C1 segment of cervical spinal cord (tissue), 14 donors: ENCODE data around the gene MMS19.
"Not testable (repeated sequence)": the region's sequence is repeated elsewhere in the genome, so short reads cannot be mapped to it uniquely, and the experiment has no call there.

ENCODE experiments used
- DNase-seq, 14 donors: peaks; one replicate each; lab custom pipeline; 2025; lab: John Stamatoyannopoulos, UW

MMS19 gene

GRCh38 chr10:97506199-97506991 is 8.2 kb upstream of the MMS19 start:
- no peak for DNase-seq

- no peak for DNase-seq
Measured at GRCh38 chr10:97505152-97505551, 6.9 kb upstream of the MMS19 start.

- DNase-seq: no peak
Measured at GRCh38 chr10:97503406-97503805, 5.2 kb upstream of the MMS19 start.

DNA sequence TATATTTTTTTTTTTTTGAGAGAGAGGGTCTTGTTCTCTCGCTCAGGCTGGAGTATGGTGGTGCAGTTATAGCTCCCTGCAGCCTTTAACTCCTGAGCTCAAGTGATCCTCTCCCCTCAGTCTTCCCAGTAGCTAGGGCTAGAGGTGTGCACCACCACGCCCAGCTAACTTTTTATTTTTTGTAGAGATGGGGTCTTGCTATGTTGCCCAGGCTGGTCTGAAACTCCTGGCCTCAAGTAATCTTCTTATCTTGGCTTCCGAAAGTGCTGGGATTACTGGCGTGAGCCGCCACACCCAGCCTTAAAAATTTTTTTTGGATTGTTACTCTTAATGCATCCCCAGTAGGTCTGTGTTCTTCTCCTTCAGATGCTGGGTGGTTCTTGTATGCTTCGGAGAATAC is 4.7 kb upstream of the MMS19 start:
- DNase-seq: no peak

- DNase-seq: no peak
Measured at GRCh38 chr10:97500297-97500575, 2.0 kb upstream of the MMS19 start.

DNA sequence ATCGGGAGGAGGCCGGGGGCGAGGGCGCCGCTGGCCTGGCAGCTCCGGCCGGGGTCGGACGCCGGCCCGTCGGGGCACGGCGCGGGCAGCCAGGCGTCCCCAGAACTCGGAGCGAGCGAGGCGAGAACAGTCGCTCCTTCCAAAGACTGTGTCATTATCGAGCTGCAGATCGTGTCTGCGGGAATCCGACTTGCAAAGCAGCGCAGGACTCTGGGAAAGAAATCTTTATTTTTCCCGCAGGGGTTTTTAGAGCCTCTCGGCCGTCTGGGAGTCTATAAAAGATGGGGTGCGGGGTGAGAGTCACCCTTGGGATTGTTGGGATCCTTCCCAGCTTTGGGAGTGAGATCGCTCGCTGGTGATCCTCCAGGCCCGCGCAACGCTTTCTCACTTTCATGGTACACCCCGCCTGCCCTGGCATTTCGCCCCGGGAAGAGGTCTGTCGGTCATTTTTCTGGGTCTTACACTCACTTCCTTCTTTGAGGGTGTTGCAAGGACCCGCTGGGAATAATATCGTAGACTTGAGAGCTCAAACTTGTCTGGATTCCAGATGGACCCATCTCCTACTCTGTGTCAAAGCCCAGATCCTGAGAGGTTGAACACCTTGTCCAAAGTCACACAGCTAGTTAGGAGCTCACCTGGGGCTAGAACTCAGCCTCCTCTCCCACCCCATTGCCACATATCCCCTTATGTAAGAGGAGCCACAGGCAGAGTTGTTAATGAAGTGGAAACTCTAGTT is 1.5 kb upstream of the MMS19 start:
- DNase-seq: peak in 10 of 14 donors; percentile 23 to 71 (median 50)

- peak in 9 of 14 donors; percentile 32 to 81 (median 75) for DNase-seq
Measured at GRCh38 chr10:97498841-97499560, 779 bp upstream of the MMS19 start, which contains the start of gene UBTD1. Gene UBTD1, plus strand, starts transcription at chr10:97498924. Its CDS starts 280 bp downstream, at chr10:97499204.

DNA sequence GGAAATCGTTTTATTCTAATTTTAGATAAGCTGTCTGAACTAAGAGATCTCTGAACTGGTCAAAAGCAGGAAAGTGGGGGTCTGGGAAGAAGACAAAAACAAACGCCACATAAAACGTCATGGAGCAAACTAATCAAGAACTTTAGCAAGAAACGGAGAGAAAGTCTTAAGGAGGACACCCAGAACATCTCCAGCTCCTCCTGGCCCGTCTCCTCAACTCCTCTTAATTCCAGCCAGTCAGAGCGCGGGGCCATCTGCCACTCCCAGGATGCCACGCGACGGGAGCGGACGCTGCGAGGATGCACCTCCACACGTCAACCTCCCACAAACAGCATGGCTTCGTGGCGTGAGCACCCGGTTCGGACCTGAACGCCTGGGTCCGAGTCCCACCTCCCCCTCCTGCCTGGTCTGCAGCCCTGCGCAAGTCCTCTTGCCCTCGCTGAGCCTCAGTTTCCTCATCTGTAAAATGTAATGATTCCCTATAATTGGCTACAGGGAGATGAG is 598 bp downstream of the MMS19 start:
- DNase-seq: peak in 12 of 14 donors; percentile 18 to 87 (median 52)

DNA sequence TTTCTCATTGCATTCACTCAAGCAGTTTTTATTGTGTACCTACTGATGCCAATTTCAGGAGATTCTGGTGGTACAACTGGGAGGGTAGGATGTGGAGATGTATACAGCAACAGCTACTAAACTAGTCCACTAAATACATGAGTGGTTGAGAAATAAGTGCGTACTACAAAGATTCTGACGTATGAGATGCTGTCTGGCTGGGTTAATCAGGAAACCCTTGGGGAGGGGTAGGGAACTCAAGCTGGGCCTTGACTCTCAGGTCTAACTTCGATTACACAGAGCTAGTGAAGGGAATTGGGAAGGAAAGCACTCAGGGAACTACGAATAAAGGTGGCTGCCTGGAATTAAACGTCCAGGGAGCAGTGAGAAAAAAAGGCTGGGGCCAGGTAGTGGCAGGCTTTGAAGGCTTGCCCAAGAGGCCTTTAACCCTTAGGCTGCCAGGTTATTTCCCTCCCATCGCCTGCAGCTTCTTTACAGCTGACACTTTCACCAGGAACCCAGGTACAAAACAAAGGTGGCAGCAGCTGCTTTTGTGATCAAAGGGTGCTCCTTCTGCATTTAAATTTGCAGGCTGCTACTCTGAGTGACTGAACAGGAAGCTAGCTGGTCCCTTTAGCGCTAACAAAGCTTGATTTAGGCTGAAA is 3.2 kb downstream of the MMS19 start:
- DNase-seq: no peak

DNA sequence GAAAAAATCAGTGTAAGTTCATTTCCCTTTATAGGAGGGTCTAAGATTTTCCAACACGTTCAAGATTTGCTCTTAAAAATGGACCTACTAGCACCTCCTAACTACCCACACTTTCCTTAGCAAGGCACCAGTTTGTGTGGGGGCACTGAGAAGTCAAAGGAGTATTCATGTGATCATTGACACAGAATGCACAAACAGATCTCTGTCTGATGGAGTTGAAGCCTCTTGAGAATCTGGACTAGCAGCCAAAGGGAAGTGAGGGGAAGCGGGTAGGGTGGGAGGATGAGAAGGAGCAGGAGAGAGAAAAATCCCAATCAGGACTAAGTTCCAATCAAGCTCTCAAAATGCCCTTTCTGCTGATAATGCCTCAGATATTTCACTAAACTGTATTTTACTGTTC is 4.1 kb downstream of the MMS19 start:
- peak in 6 of 14 donors; percentile 18 to 31 (median 24) for DNase-seq

GRCh38 chr10:97490592-97490991 is 7.6 kb downstream of the MMS19 start:
- peak in 7 of 14 donors; percentile 12 to 43 (median 21) for DNase-seq

DNA sequence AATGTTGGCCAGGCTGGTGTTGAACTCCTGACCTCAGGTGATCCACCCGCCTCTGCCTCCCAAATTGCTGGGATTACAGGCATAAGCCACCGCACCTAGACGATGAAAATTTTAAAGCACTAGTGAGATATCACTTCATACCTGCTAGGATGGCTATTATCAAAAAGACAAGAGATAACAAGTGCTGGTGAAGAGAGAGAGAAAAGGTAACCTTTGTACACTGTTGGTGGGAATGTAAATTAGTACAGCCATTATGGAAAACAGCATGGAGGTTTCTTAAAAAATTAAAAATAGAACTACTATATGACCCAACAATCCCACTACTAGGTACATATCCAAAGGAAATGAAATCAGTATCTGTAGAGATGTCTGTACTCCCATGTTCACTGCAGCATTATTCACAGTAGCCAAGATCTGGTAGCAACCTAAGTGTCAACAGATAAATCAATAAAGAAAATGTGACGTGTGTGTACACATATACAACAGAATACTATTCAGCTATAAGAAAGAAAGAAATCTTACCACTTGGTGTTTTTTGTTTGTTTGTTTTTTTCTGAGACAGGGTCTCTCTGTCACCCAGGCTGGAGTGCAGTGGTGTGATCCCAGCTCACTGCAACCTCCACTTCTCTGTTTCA is 12.5 kb downstream of the MMS19 start:
- no peak for DNase-seq

DNA sequence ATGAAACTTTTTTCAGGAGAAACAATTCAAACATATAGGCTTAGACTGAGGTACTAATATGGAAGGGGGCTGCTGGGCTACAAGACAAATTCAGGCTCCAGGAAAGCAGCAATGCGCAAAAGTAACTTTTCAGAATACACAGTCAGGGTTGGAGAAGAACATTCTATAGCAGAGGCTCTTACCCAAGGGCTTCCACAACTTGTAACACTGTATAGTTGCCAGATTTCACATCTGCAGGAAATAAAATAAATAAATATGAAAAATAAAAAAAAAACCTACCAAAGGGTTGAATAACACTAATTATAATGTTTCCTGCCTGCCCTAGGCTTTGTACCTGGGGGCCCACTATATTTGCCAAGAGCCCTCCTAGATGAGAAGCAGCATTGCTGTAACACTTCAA is 14.3 kb downstream of the MMS19 start:
- DNase-seq: no peak

GRCh38 chr10:97483506-97483905 is 14.7 kb downstream of the MMS19 start:
- no peak for DNase-seq

- DNase-seq: no peak
Measured at GRCh38 chr10:97482381-97482780, 15.8 kb downstream of the MMS19 start.

DNA sequence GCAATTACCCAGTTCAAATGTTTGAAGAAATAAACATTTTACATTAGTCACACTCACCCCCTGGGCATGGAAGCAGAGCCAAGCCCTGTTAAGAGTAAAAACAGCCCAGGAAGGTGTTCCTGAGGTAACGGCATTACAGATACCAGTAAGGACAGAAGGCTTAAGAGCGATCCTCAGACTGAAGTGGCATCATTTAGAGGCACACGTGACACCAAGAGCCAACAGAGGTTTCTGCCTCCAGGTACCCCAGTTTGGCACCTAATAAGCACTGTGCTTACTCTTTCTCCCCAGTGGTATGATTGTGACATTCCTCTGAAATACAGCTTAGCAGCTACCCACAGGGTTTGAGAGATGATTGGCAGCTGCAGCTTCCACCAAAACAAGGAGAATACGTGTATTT is 17.2 kb downstream of the MMS19 start:
- DNase-seq: no peak

DNA sequence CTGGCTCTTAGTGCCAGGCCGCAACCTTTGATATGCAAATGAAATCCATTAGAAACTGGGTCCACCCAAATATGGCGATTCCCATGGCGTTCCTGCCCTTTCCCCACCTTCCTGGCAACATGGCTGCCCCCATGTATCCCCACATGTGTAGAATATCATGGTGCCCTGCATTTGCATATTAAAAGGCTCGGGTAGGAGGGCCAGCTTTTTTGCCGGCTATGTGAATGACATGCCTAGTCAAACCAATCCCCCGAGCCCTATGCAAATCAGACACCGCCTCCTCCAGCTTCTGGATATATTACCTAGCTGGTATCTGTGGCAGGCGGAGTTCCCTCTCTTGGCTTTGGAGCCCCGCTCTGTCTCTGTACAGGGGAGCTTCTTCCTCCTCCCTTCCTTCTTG is 18.3 kb downstream of the MMS19 start:
- no peak for DNase-seq

- DNase-seq: not testable (repeated sequence)
Measured at GRCh38 chr10:97479410-97479809, 18.8 kb downstream of the MMS19 start.

DNA sequence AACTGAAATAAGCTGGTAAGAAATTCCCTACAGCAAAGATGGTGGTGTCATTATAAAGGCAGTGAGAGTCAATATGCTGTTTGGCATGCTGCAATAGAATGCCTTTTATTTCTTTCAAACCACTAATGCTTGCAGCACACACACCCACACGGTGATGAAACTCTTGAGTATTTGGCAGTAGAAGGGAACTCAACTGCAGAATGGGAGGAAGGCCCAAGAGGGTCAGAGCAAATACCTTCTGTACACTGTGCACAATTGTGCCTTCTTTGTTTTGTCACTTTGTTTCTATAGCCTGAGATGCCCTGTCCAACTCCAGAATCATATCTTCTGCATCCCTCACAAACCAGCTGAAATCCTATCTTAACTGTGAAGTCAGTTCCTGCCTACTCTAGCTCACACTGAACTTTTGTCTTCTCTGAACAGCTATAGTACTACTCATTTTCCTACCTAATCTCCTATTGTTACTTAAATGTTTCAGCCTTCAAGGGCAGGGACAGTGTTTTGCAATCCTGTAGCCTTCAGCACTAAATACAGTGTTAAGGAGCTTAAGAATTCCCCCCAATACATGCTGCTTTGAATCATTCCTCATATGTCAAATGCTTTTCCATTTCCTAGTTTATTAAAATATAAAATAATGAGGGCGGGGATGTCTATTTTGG is 22.2 kb downstream of the MMS19 start:
- no peak for DNase-seq

GRCh38 chr10:97474918-97475317 is 23.3 kb downstream of the MMS19 start:
- no peak for DNase-seq

GRCh38 chr10:97468781-97469180 is 29.4 kb downstream of the MMS19 start:
- not testable (repeated sequence) for DNase-seq
